ENCODE results near the gene NRF1. TPM values are rescaled to one million over a fixed set of nuclear protein-coding genes. Genes with fewer than 3 reads are reported as not detected.
A peak's percentile ranks its signal among the peaks of the same experiment; 100 is the strongest.

NRF1 gene
- total and polyA plus RNA-seq, 4 donors, result 6.9 to 33.3 (median 14.8) TPM

DNA sequence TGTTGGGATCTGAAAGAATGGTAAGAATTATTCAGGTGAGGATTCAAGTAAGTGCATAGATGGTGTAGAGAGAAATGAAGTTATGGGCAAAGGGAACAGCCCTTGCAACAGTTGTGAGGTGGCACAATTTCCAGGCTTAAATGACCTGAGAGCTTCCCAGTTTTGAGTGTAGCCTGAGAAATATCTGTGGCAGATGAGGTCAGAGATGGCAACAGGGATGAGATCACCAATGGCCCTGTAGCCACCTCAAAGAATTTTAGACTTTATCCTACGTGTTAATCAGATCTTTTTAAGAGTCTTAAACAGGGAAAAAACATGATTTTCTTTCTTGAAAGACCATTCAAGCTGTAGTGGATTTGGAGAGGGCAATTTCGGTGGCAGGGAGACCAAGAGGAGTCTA is 1.9 kb upstream of the NRF1 start:
- WGBS, 2 donors, result 83 to 88% methylated on average over 2 of the region's 2 CpGs
- H3K9ac ChIP-seq (ENCODE audit: insufficient read depth in 1 of 2, low read length in 2 of 2), result no peak overlapping the region
- H3K4me3 ChIP-seq, result no peak overlapping the region

GRCh38 chr7:129610709-129611245 is 743 bp upstream of the NRF1 start:
- H3K36me3 ChIP-seq (ENCODE audit: control insufficient read depth in 4 of 4, insufficient read depth in 4 of 4, low read length in 4 of 4), result peaks cover 0 to 8% (median 0%) of the 10 kb centered on the region in 4 donors
- H3K9ac ChIP-seq (ENCODE audit: insufficient read depth in 1 of 2, low read length in 2 of 2), result peak overlapping the region; percentile 91 to 98
- H3K4me1 ChIP-seq (ENCODE audit: control insufficient read depth in 5 of 5, insufficient read depth in 5 of 5, low read length in 5 of 5), result peaks cover 0 to 27% (median 7%) of the 10 kb centered on the region in 5 donors
- no peaks in the 10 kb centered on the region for H3K27me3 ChIP-seq (ENCODE audit: control insufficient read depth in 3 of 3, insufficient read depth in 3 of 3, low read length in 2 of 3)
- H3K9me3 ChIP-seq (ENCODE audit: control insufficient read depth in 4 of 4, insufficient read depth in 3 of 4, low read length in 3 of 4), result no peaks in the 10 kb centered on the region
- DNase-seq (peak in 1 of 3 donors; percentile 16), ATAC-seq (ENCODE audit: insufficient read depth, low FRiP score) (no peak)
- TF ChIP-seq CTCF (IDR thresholded peaks at IDR 0.05; ENCODE audit: control extremely low read depth, extremely low read depth), result no peak
- H3K4me3 ChIP-seq, result peak overlapping the region; percentile 93
- peak overlapping the region; percentile 95 to 99 for H3K27ac ChIP-seq (ENCODE audit: low read depth in 1 of 2, low read length in 1 of 2)
- 8 to 10% methylated on average over 17 of the region's 17 CpGs for WGBS, 2 donors

More for the DNA sequence above, 1.9 kb upstream of the NRF1 start:
- ATAC-seq (ENCODE audit: insufficient read depth, low FRiP score), result no peak
- Histone ChIP-seq H3K9me3 (ENCODE audit: control insufficient read depth in 4 of 4, insufficient read depth in 3 of 4, low read length in 3 of 4) (no peaks in the 10 kb centered on the region), H3K4me1 (ENCODE audit: control insufficient read depth in 5 of 5, insufficient read depth in 5 of 5, low read length in 5 of 5) (peaks cover 0 to 18% (median 7%) of the 10 kb centered on the region in 5 donors), H3K36me3 (ENCODE audit: control insufficient read depth in 4 of 4, insufficient read depth in 4 of 4, low read length in 4 of 4) (peaks cover 0 to 8% (median 0%) of the 10 kb centered on the region in 4 donors), H3K27ac (ENCODE audit: low read depth in 1 of 2, low read length in 1 of 2) (no peak overlapping the region), H3K27me3 (ENCODE audit: control insufficient read depth in 3 of 3, insufficient read depth in 3 of 3, low read length in 2 of 3) (no peaks in the 10 kb centered on the region)
- DNase-seq, result no peak
- TF ChIP-seq CTCF (IDR thresholded peaks at IDR 0.05; ENCODE audit: control extremely low read depth, extremely low read depth), result no peak

- peak; percentile 15 for TF ChIP-seq CTCF (IDR thresholded peaks at IDR 0.05; ENCODE audit: control extremely low read depth, extremely low read depth)
- WGBS, 2 donors, result 0% methylated on average over 36 to 64 of the region's 64 CpGs
- no peaks in the 10 kb centered on the region for H3K27me3 ChIP-seq (ENCODE audit: control insufficient read depth in 3 of 3, insufficient read depth in 3 of 3, low read length in 2 of 3)
- peaks cover 4 to 27% (median 7%) of the 10 kb centered on the region in 5 donors for H3K4me1 ChIP-seq (ENCODE audit: control insufficient read depth in 5 of 5, insufficient read depth in 5 of 5, low read length in 5 of 5)
- peak overlapping the region; percentile 95 to 99 for H3K27ac ChIP-seq (ENCODE audit: low read depth in 1 of 2, low read length in 1 of 2)
- H3K4me3 ChIP-seq, result peak overlapping the region; percentile 93
- ATAC-seq (ENCODE audit: insufficient read depth, low FRiP score) (peak; percentile 4), DNase-seq (peak; percentile 53 to 70 (median 57))
- peaks cover 0 to 8% (median 0%) of the 10 kb centered on the region in 4 donors for H3K36me3 ChIP-seq (ENCODE audit: control insufficient read depth in 4 of 4, insufficient read depth in 4 of 4, low read length in 4 of 4)
- no peaks in the 10 kb centered on the region for H3K9me3 ChIP-seq (ENCODE audit: control insufficient read depth in 4 of 4, insufficient read depth in 3 of 4, low read length in 3 of 4)
- H3K9ac ChIP-seq (ENCODE audit: insufficient read depth in 1 of 2, low read length in 2 of 2), result peak overlapping the region; percentile 63 to 94
These were observed 844 bp downstream of the NRF1 start for GRCh38 chr7:129612112-129613015.

Measured in lung (tissue), 12 donors.